Measurements from ENCODE around the gene PLA2G2F.

The PLA2G2F gene

GRCh38 chr1:20142001-20142710 lies 3.0 kb downstream of the PLA2G2F start:
- ATAC-seq = no peak
- no peak for DNase-seq

GRCh38 chr1:20143318-20143717 lies 4.2 kb downstream of the PLA2G2F start:
- ATAC-seq = no peak

GRCh38 chr1:20143734-20144565 lies 4.8 kb downstream of the PLA2G2F start:
- ATAC-seq = no peak

More at GRCh38 chr1:20143318-20143717, 4.2 kb downstream of the PLA2G2F start:
- DNase-seq = no peak

GRCh38 chr1:20147846-20148570 lies 8.9 kb downstream of the PLA2G2F start:
- DNase-seq (no peak), ATAC-seq (no peak)

More at GRCh38 chr1:20143734-20144565, 4.8 kb downstream of the PLA2G2F start:
- DNase-seq = no peak

- DNase-seq = no peak
- ATAC-seq = no peak
Observed at GRCh38 chr1:20148571-20149500, 9.7 kb downstream of the PLA2G2F start.

GRCh38 chr1:20149601-20150325 lies 10.6 kb downstream of the PLA2G2F start:
- ATAC-seq (no peak), DNase-seq (no peak)

GRCh38 chr1:20150326-20150705 lies 11.2 kb downstream of the PLA2G2F start:
- DNase-seq (no peak), ATAC-seq (no peak)

GRCh38 chr1:20150969-20151368 lies 11.8 kb downstream of the PLA2G2F start:
- ATAC-seq = no peak
- DNase-seq = no peak

GRCh38 chr1:20151906-20152598 lies 12.9 kb downstream of the PLA2G2F start:
- ATAC-seq = peak; percentile 88
- peak; percentile 84 for DNase-seq

GRCh38 chr1:20152599-20152930 lies 13.4 kb downstream of the PLA2G2F start:
- no peak for DNase-seq
- no peak for ATAC-seq

- DNase-seq = no peak
- ATAC-seq = no peak
Observed at GRCh38 chr1:20153000-20153418, 13.9 kb downstream of the PLA2G2F start.

- DNase-seq (no peak), ATAC-seq (no peak)
Observed at GRCh38 chr1:20154301-20154831, 15.2 kb downstream of the PLA2G2F start.

GRCh38 chr1:20158358-20159070 lies 19.4 kb downstream of the PLA2G2F start:
- peak; percentile 30 for DNase-seq

GRCh38 chr1:20160034-20160433 lies 20.9 kb downstream of the PLA2G2F start:
- no peak for ATAC-seq
- no peak for DNase-seq

More at GRCh38 chr1:20158358-20159070, 19.4 kb downstream of the PLA2G2F start:
- ATAC-seq = no peak

- no peak for DNase-seq
- no peak for ATAC-seq
Observed at GRCh38 chr1:20164694-20165202, 25.6 kb downstream of the PLA2G2F start.

GRCh38 chr1:20165522-20165951 lies 26.4 kb downstream of the PLA2G2F start:
- DNase-seq (no peak), ATAC-seq (no peak)

- DNase-seq (no peak), ATAC-seq (no peak)
Observed at GRCh38 chr1:20166051-20166450, 26.9 kb downstream of the PLA2G2F start.

GRCh38 chr1:20167126-20167525 lies 28.0 kb downstream of the PLA2G2F start:
- ATAC-seq = no peak

More at GRCh38 chr1:20167126-20167525, 28.0 kb downstream of the PLA2G2F start:
- no peak for DNase-seq

Data from stimulated activated naive CD8-positive, alpha-beta T cell treated with anti-CD3 and anti-CD28 coated beads, Interleukin-15, Interleukin-2, amounts not matched to agents 100 U/mL and 50 U/mL, for 24 hours (primary cell).